Gastrocnemius medialis (tissue), 4 donors: Measurements from ENCODE around the gene KRT83.

Experiments used
- POLR2A ChIP-seq, 2 donors: fragments of 450-650 bp; IDR thresholded peaks; one replicate each; pipeline ENCODE4 v1.6.1; 2017; ENCODE audit warnings: antibody characterized with exemption in 2 of 2, mild to moderate bottlenecking in 2 of 2, moderate library complexity in 2 of 2
- TF ChIP-seq, protein P1 (sequence below), 5 experiments: fragments of 450-650 bp in 3 of 5; fragments of 200-600 bp in 2 of 5; sonication (generic) in 2 of 5; IDR thresholded peaks in 4 of 5; conservative IDR thresholded peaks in 1 of 5; 1 replicate in 4 of 5; 2 replicates in 1 of 5; pipeline ENCODE4 v1.5.1; 2016 to 2019; ENCODE audit warnings: antibody characterized with exemption in 5 of 5, mild to moderate bottlenecking in 3 of 5, moderate library complexity in 3 of 5

DNA sequence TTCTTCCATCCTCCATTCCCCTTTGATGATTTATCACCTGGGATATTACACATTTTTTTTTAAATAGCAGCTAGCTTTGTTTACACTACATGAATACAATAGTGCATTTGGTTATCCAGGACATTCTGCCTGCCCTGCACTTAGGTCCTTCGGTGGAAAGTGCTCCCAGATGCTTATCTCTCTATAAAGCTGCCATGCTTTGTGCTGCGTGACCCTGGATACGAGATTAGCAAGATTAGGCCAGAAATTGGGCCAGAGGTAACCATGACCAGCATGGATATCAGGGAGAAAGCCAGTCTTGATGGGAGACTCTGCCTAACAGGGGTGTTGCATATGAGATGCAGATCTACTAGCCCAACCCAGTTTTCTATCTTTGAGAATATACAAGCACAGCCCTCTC, 12.1 kb upstream of the KRT83 start:
- TF ChIP-seq POLR2A (IDR thresholded peaks at IDR 0.05), result no peak
- TF ChIP-seq, protein P1, sequence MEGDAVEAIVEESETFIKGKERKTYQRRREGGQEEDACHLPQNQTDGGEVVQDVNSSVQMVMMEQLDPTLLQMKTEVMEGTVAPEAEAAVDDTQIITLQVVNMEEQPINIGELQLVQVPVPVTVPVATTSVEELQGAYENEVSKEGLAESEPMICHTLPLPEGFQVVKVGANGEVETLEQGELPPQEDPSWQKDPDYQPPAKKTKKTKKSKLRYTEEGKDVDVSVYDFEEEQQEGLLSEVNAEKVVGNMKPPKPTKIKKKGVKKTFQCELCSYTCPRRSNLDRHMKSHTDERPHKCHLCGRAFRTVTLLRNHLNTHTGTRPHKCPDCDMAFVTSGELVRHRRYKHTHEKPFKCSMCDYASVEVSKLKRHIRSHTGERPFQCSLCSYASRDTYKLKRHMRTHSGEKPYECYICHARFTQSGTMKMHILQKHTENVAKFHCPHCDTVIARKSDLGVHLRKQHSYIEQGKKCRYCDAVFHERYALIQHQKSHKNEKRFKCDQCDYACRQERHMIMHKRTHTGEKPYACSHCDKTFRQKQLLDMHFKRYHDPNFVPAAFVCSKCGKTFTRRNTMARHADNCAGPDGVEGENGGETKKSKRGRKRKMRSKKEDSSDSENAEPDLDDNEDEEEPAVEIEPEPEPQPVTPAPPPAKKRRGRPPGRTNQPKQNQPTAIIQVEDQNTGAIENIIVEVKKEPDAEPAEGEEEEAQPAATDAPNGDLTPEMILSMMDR (IDR thresholded peaks at IDR 0.05 in 4 of 5, conservative IDR thresholded peaks at IDR 0.05 in 1 of 5), result no peak
